Measurements from ENCODE around the gene ZNF787. TPM values are rescaled to one million over a fixed set of nuclear protein-coding genes. Genes with fewer than 3 reads are reported as not detected.

The ZNF787 gene
- total and polyA plus RNA-seq, 4 donors: 2.9 to 23.6 (median 18.8) TPM

- Histone ChIP-seq H3K4me3 (ENCODE audit: low read depth in 1 of 3, low read length in 3 of 3) (no peak overlapping the region), H3K27ac (ENCODE audit: low read depth in 1 of 2, low read length in 2 of 2) (no peak overlapping the region), H3K27me3 (ENCODE audit: control insufficient read depth in 4 of 4, insufficient read depth in 4 of 4, low read length in 3 of 4) (no peaks in the 10 kb centered on the region), H3K9ac (ENCODE audit: low read depth in 1 of 2, low read length in 2 of 2) (no peak overlapping the region), H3K36me3 (ENCODE audit: control insufficient read depth in 4 of 4, insufficient read depth in 3 of 4, low read depth in 1 of 4, low read length in 3 of 4) (peaks cover 2 to 14% (median 9%) of the 10 kb centered on the region in 4 donors), H3K9me3 (ENCODE audit: control insufficient read depth in 4 of 4, low read length in 3 of 4) (no peaks in the 10 kb centered on the region), H3K4me1 (ENCODE audit: control insufficient read depth in 4 of 4, insufficient read depth in 4 of 4, low read length in 3 of 4) (no peaks in the 10 kb centered on the region)
- 96% methylated on average over 66 of the region's 66 CpGs for WGBS
- TF ChIP-seq FOXA1 (IDR thresholded peaks at IDR 0.05) (no peak), TAF1 (conservative IDR thresholded peaks at IDR 0.05) (no peak), RAD21 (IDR thresholded peaks at IDR 0.05) (no peak), NR2F2 (IDR thresholded peaks at IDR 0.05) (no peak), REST (IDR thresholded peaks at IDR 0.05) (no peak)
- DNase-seq (ENCODE audit: low spot score): no peak
Measured at GRCh38 chr19:56088497-56089215, 32.4 kb downstream of the ZNF787 start.

- 87% methylated on average over 104 of the region's 104 CpGs for WGBS
- Histone ChIP-seq H3K36me3 (ENCODE audit: control insufficient read depth in 4 of 4, insufficient read depth in 3 of 4, low read depth in 1 of 4, low read length in 3 of 4) (peaks cover 2 to 14% (median 8%) of the 10 kb centered on the region in 4 donors), H3K9me3 (ENCODE audit: control insufficient read depth in 4 of 4, low read length in 3 of 4) (no peaks in the 10 kb centered on the region), H3K27ac (ENCODE audit: low read depth in 1 of 2, low read length in 2 of 2) (no peak overlapping the region), H3K4me3 (ENCODE audit: low read depth in 1 of 3, low read length in 3 of 3) (no peak overlapping the region), H3K4me1 (ENCODE audit: control insufficient read depth in 4 of 4, insufficient read depth in 4 of 4, low read length in 3 of 4) (no peaks in the 10 kb centered on the region), H3K27me3 (ENCODE audit: control insufficient read depth in 4 of 4, insufficient read depth in 4 of 4, low read length in 3 of 4) (no peaks in the 10 kb centered on the region), H3K9ac (ENCODE audit: low read depth in 1 of 2, low read length in 2 of 2) (no peak overlapping the region)
- DNase-seq (ENCODE audit: low spot score): no peak
- no peak for TF ChIP-seq ZBTB33 (IDR thresholded peaks at IDR 0.05)
- TF ChIP-seq EGR1 (IDR thresholded peaks at IDR 0.05; ENCODE audit: low read depth in 2 of 2): no peak
- TF ChIP-seq RAD21 (IDR thresholded peaks at IDR 0.05): no peak
- TF ChIP-seq JUND (IDR thresholded peaks at IDR 0.05): no peak
- no peak for TF ChIP-seq REST (IDR thresholded peaks at IDR 0.05)
- TF ChIP-seq GABPA (IDR thresholded peaks at IDR 0.05 in 1 of 2, conservative IDR thresholded peaks at IDR 0.05 in 1 of 2): no peak
- TF ChIP-seq SP1 (IDR thresholded peaks at IDR 0.05): no peak
- TF ChIP-seq YY1 (IDR thresholded peaks at IDR 0.05): no peak
- no peak for TF ChIP-seq HNF4A (conservative IDR thresholded peaks at IDR 0.05)
- TF ChIP-seq MAX (IDR thresholded peaks at IDR 0.05): no peak
- TF ChIP-seq TAF1 (conservative IDR thresholded peaks at IDR 0.05): no peak
- no peak for TF ChIP-seq RXRA (IDR thresholded peaks at IDR 0.05)
- no peak for TF ChIP-seq FOXA1 (IDR thresholded peaks at IDR 0.05)
Measured at GRCh38 chr19:56087647-56088496, 33.2 kb downstream of the ZNF787 start.

Data from liver (tissue), 9 donors.